Activated CD4-positive, alpha-beta T cell treated with anti-CD3 and anti-CD28 coated beads for 36 hours (primary cell): ENCODE data around the gene LRRC17. TPM values are rescaled to one million over a fixed set of nuclear protein-coding genes. Genes with fewer than 3 reads are reported as not detected.

Source experiments
- ATAC-seq: fragments of 200-7000 bp; cut with Tn5 transposase; one replicate; pipeline ENCODE4 v1.10.0; 2021; ENCODE audit warnings: mild to moderate bottlenecking, moderate library complexity
- CTCF ChIA-PET: fragments of 350-600 bp; sonication (Branson Sonifier 250); formaldehyde crosslinking; loops from one replicate; lab custom pipeline; 2021; ENCODE audit warnings: antibody characterized with exemption; lab: Charles Lee
- POLR2A ChIA-PET: fragments of 350-600 bp; sonication (Branson Sonifier 250); formaldehyde crosslinking; loops from one replicate; lab custom pipeline; 2021; ENCODE audit warnings: antibody characterized with exemption, inconsistent platforms; lab: Charles Lee
- DNase-seq: peaks from one replicate; pipeline ENCODE4 v3.0.0-alpha.2; 2020
- H3K27ac Mint-ChIP-seq: one replicate; pipeline ENCODE4 v1.8.0; 2021; ENCODE audit warnings: mixed read lengths
- H3K27me3 Mint-ChIP-seq: one replicate; pipeline ENCODE4 v1.8.0; 2021; ENCODE audit warnings: mixed read lengths
- H3K36me3 Mint-ChIP-seq: one replicate; pipeline ENCODE4 v1.8.0; 2021; ENCODE audit warnings: low read depth, mixed read lengths
- H3K4me1 Mint-ChIP-seq: one replicate; pipeline ENCODE4 v1.8.0; 2021; ENCODE audit warnings: mixed read lengths
- H3K4me3 Mint-ChIP-seq: one replicate; pipeline ENCODE4 v1.8.0; 2021; ENCODE audit warnings: mild to moderate bottlenecking, moderate library complexity, mixed read lengths
- H3K9me3 Mint-ChIP-seq: one replicate; pipeline ENCODE4 v1.8.0; 2021; ENCODE audit warnings: low read depth, mixed read lengths
- intact Hi-C, 2 experiments: fragments of 100-400 bp; cut with DNase I in 1 of 2; cut with micrococcal nuclease in 1 of 2; formaldehyde crosslinking; loops; one replicate each; pipeline versions ENCODE4 v1.14.2 to v1.15.1; 2022 to 2024; cut with DNase I, micrococcal nuclease
- total RNA-seq, 2 experiments: library from RNA; stranded (reverse); gene quantifications; one replicate each; pipeline ENCODE4 v1.2.3, GENCODE V29; 2021

The LRRC17 gene
- total RNA-seq, 2 experiments from 2014 or later, result 0.21 to 0.25 TPM

- Mint-ChIP-seq H3K36me3 (no peaks in the 10 kb centered on the region), H3K4me3 (no peak overlapping the region), H3K4me1 (no peaks in the 10 kb centered on the region), H3K27ac (no peak overlapping the region), H3K9me3 (no peaks in the 10 kb centered on the region), H3K27me3 (no peaks in the 10 kb centered on the region)
- intact Hi-C loops, result no loop called here
- CTCF ChIA-PET, result no interaction called here
- ATAC-seq (no peak), DNase-seq (no peak)
- POLR2A ChIA-PET, result no interaction called here
Observed at GRCh38 chr7:102992509-102992937, 79.7 kb downstream of the LRRC17 start.

- Mint-ChIP-seq H3K36me3 (no peaks in the 10 kb centered on the region), H3K4me3 (no peak overlapping the region), H3K27me3 (no peaks in the 10 kb centered on the region), H3K4me1 (no peaks in the 10 kb centered on the region), H3K9me3 (no peaks in the 10 kb centered on the region), H3K27ac (no peak overlapping the region)
- ChIA-PET CTCF (interaction anchor here (0.7 kb wide), 1 partner anchor 23 kb away, joined by 4 read pairs; no protein-coding TSS in a partner anchor), POLR2A (no interaction called here)
- DNase-seq, result no peak
- intact Hi-C loops, result no loop called here
- no peak for ATAC-seq
Observed at GRCh38 chr7:102992938-102993717, 80.3 kb downstream of the LRRC17 start.

- POLR2A ChIA-PET, result no interaction called here
- CTCF ChIA-PET, result interaction anchor here (0.7 kb wide), 1 partner anchor 24 kb away, joined by 4 read pairs; no protein-coding TSS in a partner anchor
- DNase-seq (no peak), ATAC-seq (no peak)
- intact Hi-C loops, result no loop called here
- no peaks in the 10 kb centered on the region for H3K4me1 Mint-ChIP-seq
- H3K27me3 Mint-ChIP-seq, result no peaks in the 10 kb centered on the region
- H3K27ac Mint-ChIP-seq, result no peak overlapping the region
- no peaks in the 10 kb centered on the region for H3K36me3 Mint-ChIP-seq
- H3K4me3 Mint-ChIP-seq, result no peak overlapping the region
- no peaks in the 10 kb centered on the region for H3K9me3 Mint-ChIP-seq
Observed at GRCh38 chr7:102993718-102994029, 80.9 kb downstream of the LRRC17 start.

GRCh38 chr7:102994567-102994966 is 81.8 kb downstream of the LRRC17 start:
- Mint-ChIP-seq H3K4me1 (no peaks in the 10 kb centered on the region), H3K27ac (no peak overlapping the region), H3K4me3 (no peak overlapping the region), H3K27me3 (peaks cover 2% of the 10 kb centered on the region), H3K36me3 (no peaks in the 10 kb centered on the region), H3K9me3 (no peaks in the 10 kb centered on the region)
- ChIA-PET POLR2A (no interaction called here), CTCF (interaction anchor here (0.6 to 0.7 kb wide), 2 partner anchors 11 to 55 kb away, joined by 3 read pairs; no protein-coding TSS in a partner anchor)
- no peak for ATAC-seq
- intact Hi-C loops, result no loop called here
- DNase-seq, result peak; percentile 16

Other genes with a start within 250 kb of the LRRC17 start
- gene POLR2J2, start 241.3 kb upstream of the LRRC17 start, total RNA-seq, result 10 to 100 TPM; 20.0 to 38.2 TPM
- gene FAM185A, start 164.0 kb upstream of the LRRC17 start, total RNA-seq, result 1 to 10 TPM; 7.9 to 8.8 TPM
- under 1 TPM; 0.32 to 0.83 TPM for gene FBXL13, start 161.8 kb downstream of the LRRC17 start, total RNA-seq
- gene ARMC10, start 162.1 kb downstream of the LRRC17 start, total RNA-seq, result 10 to 100 TPM; 42.6 to 50.1 TPM
- 1 to 10 TPM; 4.7 TPM for gene NAPEPLD, start 236.1 kb downstream of the LRRC17 start, total RNA-seq